ENCODE results near the gene C11orf16.
"Not testable (repeated sequence)": the region's sequence is repeated elsewhere in the genome, so short reads cannot be mapped to it uniquely, and the experiment has no call there.

Gene C11orf16

GRCh38 chr11:8941341-8942103, 8.8 kb upstream of the C11orf16 start:
- TF ChIP-seq CTCF (IDR thresholded peaks at IDR 0.05; ENCODE audit: low read depth, low read length), result no peak
- no peak overlapping the region for H3K4me3 ChIP-seq (ENCODE audit: low read depth, low read length)
- no peaks in the 10 kb centered on the region for H3K27me3 ChIP-seq (ENCODE audit: insufficient read depth, low read depth, severe bottlenecking)
- DNase-seq, result no peak
- no peaks in the 10 kb centered on the region for H3K36me3 ChIP-seq
- H3K9me3 ChIP-seq (ENCODE audit: severe bottlenecking), result no peaks in the 10 kb centered on the region
- no peak overlapping the region for H3K27ac ChIP-seq

DNA sequence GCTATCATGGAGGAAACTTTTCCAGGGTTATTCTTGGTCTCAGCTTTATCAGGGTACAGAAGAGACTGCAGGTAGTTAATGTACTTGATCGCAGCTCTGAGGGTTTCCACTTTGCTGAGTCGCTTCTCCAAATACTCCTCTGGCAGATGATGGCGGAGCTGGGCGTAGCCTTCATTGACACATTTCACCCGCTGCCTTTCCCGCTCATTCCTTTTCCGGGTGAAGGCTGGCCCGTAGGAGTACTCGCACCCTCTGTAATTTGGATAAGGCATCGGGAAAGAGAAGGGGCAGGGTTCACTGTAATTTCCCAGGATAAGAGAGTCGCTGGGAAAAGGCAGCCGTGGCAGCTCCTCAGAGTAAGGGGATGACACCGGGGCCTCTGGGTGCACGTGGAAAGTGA, 4.9 kb upstream of the C11orf16 start:
- Histone ChIP-seq H3K36me3 (no peaks in the 10 kb centered on the region), H3K27me3 (ENCODE audit: insufficient read depth, low read depth, severe bottlenecking) (no peaks in the 10 kb centered on the region), H3K4me3 (ENCODE audit: low read depth, low read length) (no peak overlapping the region), H3K9me3 (ENCODE audit: severe bottlenecking) (no peaks in the 10 kb centered on the region), H3K27ac (no peak overlapping the region)
- DNase-seq, result no peak
- TF ChIP-seq CTCF (IDR thresholded peaks at IDR 0.05; ENCODE audit: low read depth, low read length), result no peak

DNA sequence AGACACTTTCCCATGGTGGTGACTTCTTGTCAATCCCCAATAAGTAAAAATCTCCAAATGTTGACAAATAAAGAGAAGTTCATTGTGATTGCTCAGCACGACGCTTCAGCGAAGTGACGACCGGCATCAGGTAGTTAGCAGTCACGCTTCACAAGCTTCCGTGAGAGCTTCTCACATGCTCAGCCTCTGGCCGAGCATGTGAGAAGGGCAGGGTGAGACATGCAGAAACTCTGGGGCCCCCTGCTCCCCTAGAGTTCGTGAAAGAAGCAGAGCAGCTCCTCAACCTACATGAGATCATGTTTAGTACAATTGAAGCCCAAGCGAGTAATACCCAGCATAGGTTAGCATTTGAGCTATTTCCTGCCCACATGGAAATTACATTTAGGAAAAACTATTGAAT, 4.4 kb upstream of the C11orf16 start:
- H3K27me3 ChIP-seq (ENCODE audit: insufficient read depth, low read depth, severe bottlenecking), result no peaks in the 10 kb centered on the region
- H3K36me3 ChIP-seq, result no peaks in the 10 kb centered on the region
- H3K9me3 ChIP-seq (ENCODE audit: severe bottlenecking), result no peaks in the 10 kb centered on the region
- H3K27ac ChIP-seq, result no peak overlapping the region
- no peak for TF ChIP-seq CTCF (IDR thresholded peaks at IDR 0.05; ENCODE audit: low read depth, low read length)
- no peak overlapping the region for H3K4me3 ChIP-seq (ENCODE audit: low read depth, low read length)
- DNase-seq, result no peak

DNA sequence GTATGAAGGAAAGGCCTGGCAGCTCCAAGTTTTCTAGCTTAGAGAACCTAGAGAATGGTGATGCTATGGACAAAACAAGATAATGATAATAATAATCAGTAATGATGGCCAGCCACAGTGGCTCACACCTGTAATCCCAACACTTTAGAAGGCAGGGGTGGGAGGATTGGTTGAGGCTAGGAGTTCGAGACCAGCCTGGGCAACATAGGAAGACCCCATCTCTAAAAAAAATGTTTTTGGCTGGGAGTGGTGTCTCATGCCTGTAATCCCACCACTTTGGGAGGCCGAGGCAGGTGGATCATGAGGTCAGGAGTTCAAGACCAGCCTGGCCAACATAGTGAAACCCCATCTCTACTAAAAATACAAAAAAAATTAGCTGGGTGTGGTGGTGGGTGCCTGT, 3.0 kb upstream of the C11orf16 start:
- H3K27me3 ChIP-seq (ENCODE audit: insufficient read depth, low read depth, severe bottlenecking); H3K9me3 ChIP-seq (ENCODE audit: severe bottlenecking); DNase-seq; H3K36me3 ChIP-seq; H3K27ac ChIP-seq; H3K4me3 ChIP-seq (ENCODE audit: low read depth, low read length): not testable (repeated sequence)

GRCh38 chr11:8934742-8935488, 2.2 kb upstream of the C11orf16 start:
- Histone ChIP-seq H3K36me3 (no peaks in the 10 kb centered on the region), H3K9me3 (ENCODE audit: severe bottlenecking) (no peaks in the 10 kb centered on the region), H3K4me3 (ENCODE audit: low read depth, low read length) (no peak overlapping the region), H3K27ac (no peak overlapping the region), H3K27me3 (ENCODE audit: insufficient read depth, low read depth, severe bottlenecking) (no peaks in the 10 kb centered on the region)
- TF ChIP-seq CTCF (IDR thresholded peaks at IDR 0.05; ENCODE audit: low read depth, low read length), result no peak
- DNase-seq, result peak; percentile 39

- Histone ChIP-seq H3K36me3 (no peaks in the 10 kb centered on the region; the same call in 1 of the 2 replicates), H3K27me3 (ENCODE audit: insufficient read depth, low read depth, severe bottlenecking) (no peaks in the 10 kb centered on the region), H3K9me3 (ENCODE audit: severe bottlenecking) (no peaks in the 10 kb centered on the region), H3K4me3 (ENCODE audit: low read depth, low read length) (no peak overlapping the region), H3K27ac (no peak overlapping the region)
- TF ChIP-seq CTCF (IDR thresholded peaks at IDR 0.05; ENCODE audit: low read depth, low read length), result peak; percentile 63
- no peak for DNase-seq
Measured at GRCh38 chr11:8933931-8934330, 1.2 kb upstream of the C11orf16 start.

All from WERI-Rb-1 (cell line).